NCI-H128 (cell line): ENCODE measurements around the gene NDFIP1.

Experiments
- DNase-seq: peaks from one replicate; lab custom pipeline; 2025; ENCODE audit not compliant: unreplicated experiment; lab: John Stamatoyannopoulos, UW

Gene NDFIP1

GRCh38 chr5:142117579-142118151 is 9.1 kb downstream of the NDFIP1 start:
- no peak for DNase-seq

- no peak for DNase-seq
Measured at GRCh38 chr5:142118155-142118686, 9.6 kb downstream of the NDFIP1 start.

GRCh38 chr5:142119051-142119625 is 10.6 kb downstream of the NDFIP1 start:
- no peak for DNase-seq

GRCh38 chr5:142120247-142120935 is 11.8 kb downstream of the NDFIP1 start:
- DNase-seq, result no peak

GRCh38 chr5:142122121-142122520 is 13.5 kb downstream of the NDFIP1 start:
- DNase-seq, result no peak

GRCh38 chr5:142125378-142125777 is 16.8 kb downstream of the NDFIP1 start:
- DNase-seq, result no peak

GRCh38 chr5:142125963-142126362 is 17.4 kb downstream of the NDFIP1 start:
- no peak for DNase-seq

- DNase-seq, result no peak
Measured at GRCh38 chr5:142128675-142129208, 20.2 kb downstream of the NDFIP1 start.

GRCh38 chr5:142129446-142130066 is 21.0 kb downstream of the NDFIP1 start:
- DNase-seq, result no peak

GRCh38 chr5:142131394-142131793 is 22.8 kb downstream of the NDFIP1 start:
- no peak for DNase-seq

GRCh38 chr5:142132916-142133315 is 24.3 kb downstream of the NDFIP1 start:
- no peak for DNase-seq

- no peak for DNase-seq
Measured at GRCh38 chr5:142133330-142134206, 25.0 kb downstream of the NDFIP1 start.

- DNase-seq, result no peak
Measured at GRCh38 chr5:142134331-142135010, 25.9 kb downstream of the NDFIP1 start.

GRCh38 chr5:142141463-142141862 is 32.9 kb downstream of the NDFIP1 start:
- no peak for DNase-seq

- no peak for DNase-seq
Measured at GRCh38 chr5:142143878-142144277, 35.3 kb downstream of the NDFIP1 start.

GRCh38 chr5:142145106-142145900 is 36.7 kb downstream of the NDFIP1 start:
- DNase-seq, result no peak

GRCh38 chr5:142149363-142149762 is 40.8 kb downstream of the NDFIP1 start:
- no peak for DNase-seq

- no peak for DNase-seq
Measured at GRCh38 chr5:142150431-142150830, 41.9 kb downstream of the NDFIP1 start.
